ENCODE measurements around the gene URAD.

DNA sequence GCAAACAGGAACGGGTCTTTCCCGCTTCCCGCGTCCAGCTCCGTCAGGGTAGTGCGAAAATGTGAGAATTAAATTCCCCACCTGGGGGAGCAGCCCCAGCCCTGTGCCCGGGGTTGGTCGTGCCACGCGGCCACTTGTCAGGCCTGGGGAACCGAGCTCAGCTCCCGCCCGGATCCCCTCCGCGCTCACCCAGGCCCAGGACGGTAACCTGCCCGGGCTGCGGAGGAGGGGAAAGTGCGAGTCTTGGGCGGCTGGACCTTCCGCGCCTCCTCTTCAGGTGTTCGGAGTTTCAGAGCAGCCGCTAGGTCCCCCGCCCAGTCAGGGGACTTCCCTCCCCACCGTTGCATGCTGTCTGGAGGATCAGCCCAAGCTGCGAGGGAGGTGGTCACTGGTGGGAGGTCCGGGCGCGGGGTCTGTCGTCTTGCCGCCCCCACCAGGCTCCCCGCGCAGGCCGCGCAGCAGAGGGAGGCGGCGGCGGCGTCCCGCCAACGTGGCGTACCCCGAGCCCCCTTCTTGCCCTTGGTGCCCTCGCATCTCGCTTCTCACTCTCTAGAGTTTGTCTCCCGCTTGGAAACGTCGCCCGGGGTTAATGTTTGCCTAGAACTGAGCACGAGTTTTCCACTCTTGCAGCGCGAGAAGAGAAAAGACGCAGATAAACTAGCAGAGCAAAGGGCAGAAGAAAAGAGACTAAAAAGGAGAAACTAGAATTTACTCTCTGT is 8.1 kb downstream of the URAD start:
- TF ChIP-seq, protein P1, sequence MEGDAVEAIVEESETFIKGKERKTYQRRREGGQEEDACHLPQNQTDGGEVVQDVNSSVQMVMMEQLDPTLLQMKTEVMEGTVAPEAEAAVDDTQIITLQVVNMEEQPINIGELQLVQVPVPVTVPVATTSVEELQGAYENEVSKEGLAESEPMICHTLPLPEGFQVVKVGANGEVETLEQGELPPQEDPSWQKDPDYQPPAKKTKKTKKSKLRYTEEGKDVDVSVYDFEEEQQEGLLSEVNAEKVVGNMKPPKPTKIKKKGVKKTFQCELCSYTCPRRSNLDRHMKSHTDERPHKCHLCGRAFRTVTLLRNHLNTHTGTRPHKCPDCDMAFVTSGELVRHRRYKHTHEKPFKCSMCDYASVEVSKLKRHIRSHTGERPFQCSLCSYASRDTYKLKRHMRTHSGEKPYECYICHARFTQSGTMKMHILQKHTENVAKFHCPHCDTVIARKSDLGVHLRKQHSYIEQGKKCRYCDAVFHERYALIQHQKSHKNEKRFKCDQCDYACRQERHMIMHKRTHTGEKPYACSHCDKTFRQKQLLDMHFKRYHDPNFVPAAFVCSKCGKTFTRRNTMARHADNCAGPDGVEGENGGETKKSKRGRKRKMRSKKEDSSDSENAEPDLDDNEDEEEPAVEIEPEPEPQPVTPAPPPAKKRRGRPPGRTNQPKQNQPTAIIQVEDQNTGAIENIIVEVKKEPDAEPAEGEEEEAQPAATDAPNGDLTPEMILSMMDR (IDR thresholded peaks at IDR 0.05), result no peak
- no peak for TF ChIP-seq KDM1A (IDR thresholded peaks at IDR 0.05; ENCODE audit: low read depth)
- TF ChIP-seq, protein P2, sequence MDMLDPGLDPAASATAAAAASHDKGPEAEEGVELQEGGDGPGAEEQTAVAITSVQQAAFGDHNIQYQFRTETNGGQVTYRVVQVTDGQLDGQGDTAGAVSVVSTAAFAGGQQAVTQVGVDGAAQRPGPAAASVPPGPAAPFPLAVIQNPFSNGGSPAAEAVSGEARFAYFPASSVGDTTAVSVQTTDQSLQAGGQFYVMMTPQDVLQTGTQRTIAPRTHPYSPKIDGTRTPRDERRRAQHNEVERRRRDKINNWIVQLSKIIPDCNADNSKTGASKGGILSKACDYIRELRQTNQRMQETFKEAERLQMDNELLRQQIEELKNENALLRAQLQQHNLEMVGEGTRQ (IDR thresholded peaks at IDR 0.05), result no peak
- TF ChIP-seq HOXA7 (CRISPR knock-in tag; IDR thresholded peaks at IDR 0.05), result no peak
- no peak for TF ChIP-seq CEBPB (IDR thresholded peaks at IDR 0.05)
- TF ChIP-seq, protein P3, sequence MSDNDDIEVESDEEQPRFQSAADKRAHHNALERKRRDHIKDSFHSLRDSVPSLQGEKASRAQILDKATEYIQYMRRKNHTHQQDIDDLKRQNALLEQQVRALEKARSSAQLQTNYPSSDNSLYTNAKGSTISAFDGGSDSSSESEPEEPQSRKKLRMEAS (IDR thresholded peaks at IDR 0.05), result no peak
